Colonic mucosa (tissue), 4 donors: Measurements from ENCODE around the gene PTPRM. TPM values are rescaled to one million over a fixed set of nuclear protein-coding genes. Genes with fewer than 3 reads are reported as not detected.

Source experiments
- DNase-seq: peaks from one replicate; pipeline ENCODE4 v3.0.0-alpha.2; 2020
- H3K27ac ChIP-seq: fragments of 200-600 bp; one replicate; pipeline ENCODE4 v1.8.0; 2021
- H3K27me3 ChIP-seq: fragments of 200-600 bp; one replicate; pipeline ENCODE4 v1.8.0; 2021
- H3K36me3 ChIP-seq: fragments of 200-600 bp; one replicate; pipeline ENCODE4 v1.8.0; 2021
- H3K4me1 ChIP-seq: fragments of 200-600 bp; one replicate; pipeline ENCODE4 v1.8.0; 2021; ENCODE audit warnings: mild to moderate bottlenecking
- H3K4me3 ChIP-seq: fragments of 200-600 bp; one replicate; pipeline ENCODE4 v1.8.0; 2021
- H3K9ac ChIP-seq, 2 donors: one replicate each; pipeline ENCODE4 v1.7.0; 2013; ENCODE audit warnings: control low read depth in 2 of 2, low read depth in 2 of 2, low read length in 2 of 2
- H3K9me3 ChIP-seq: fragments of 200-600 bp; one replicate; pipeline ENCODE4 v1.8.0; 2021
- CTCF ChIP-seq: fragments of 200-600 bp; IDR thresholded peaks from one replicate; pipeline ENCODE4 v1.8.0; 2022; ENCODE audit warnings: antibody characterized with exemption, mild to moderate bottlenecking
- intact Hi-C: fragments of 100-400 bp; cut with DNase I; formaldehyde crosslinking; loops from one replicate; pipeline ENCODE4 v1.14.1; 2022
- total RNA-seq, 2 donors: library from RNA; stranded (reverse); fragmentation: NEBNext Ultra II Directional in 1 of 2; extraction: Animal tissue kit (Norgen Biotek cat#: 25700) in 1 of 2; gene quantifications; one replicate each; pipeline ENCODE4 v1.2.1, GENCODE V29; 2021
- donor health status: healthy.
- donor health status: DM: no; HTN: no; CAD: no.
- donor health status: DM: no; HTN: no; CAD: no.

PTPRM gene
- total RNA-seq, 2 donors from 2014 or later = 8.1 to 13.9 TPM

GRCh38 chr18:8162802-8163201, 595.7 kb downstream of the PTPRM start:
- H3K27me3 ChIP-seq = no peaks in the 10 kb centered on the region
- H3K27ac ChIP-seq = no peak overlapping the region
- H3K36me3 ChIP-seq = no peaks in the 10 kb centered on the region
- no peaks in the 10 kb centered on the region for H3K4me1 ChIP-seq
- intact Hi-C loops = no loop called here
- H3K9ac ChIP-seq = no peak overlapping the region
- DNase-seq = no peak
- H3K4me3 ChIP-seq = no peak overlapping the region
- no peaks in the 10 kb centered on the region for H3K9me3 ChIP-seq
- TF ChIP-seq CTCF = no peak

GRCh38 chr18:8163286-8163959, 596.3 kb downstream of the PTPRM start:
- H3K36me3 ChIP-seq = no peaks in the 10 kb centered on the region
- intact Hi-C loops = no loop called here
- no peaks in the 10 kb centered on the region for H3K9me3 ChIP-seq
- H3K27me3 ChIP-seq = no peaks in the 10 kb centered on the region
- TF ChIP-seq CTCF = no peak
- H3K9ac ChIP-seq = no peak overlapping the region
- H3K4me1 ChIP-seq = no peaks in the 10 kb centered on the region
- DNase-seq = no peak
- H3K4me3 ChIP-seq = no peak overlapping the region
- H3K27ac ChIP-seq = no peak overlapping the region

- no peak overlapping the region for H3K9ac ChIP-seq
- no peak overlapping the region for H3K27ac ChIP-seq
- intact Hi-C loops = no loop called here
- no peak overlapping the region for H3K4me3 ChIP-seq
- H3K36me3 ChIP-seq = no peaks in the 10 kb centered on the region
- DNase-seq = no peak
- H3K9me3 ChIP-seq = no peaks in the 10 kb centered on the region
- no peak for TF ChIP-seq CTCF
- no peaks in the 10 kb centered on the region for H3K4me1 ChIP-seq
- no peaks in the 10 kb centered on the region for H3K27me3 ChIP-seq
These were observed 598.0 kb downstream of the PTPRM start for GRCh38 chr18:8165095-8165494.

GRCh38 chr18:8167026-8167425, 599.9 kb downstream of the PTPRM start:
- Histone ChIP-seq H3K4me1 (no peaks in the 10 kb centered on the region), H3K4me3 (no peak overlapping the region), H3K27me3 (no peaks in the 10 kb centered on the region), H3K36me3 (no peaks in the 10 kb centered on the region), H3K9me3 (no peaks in the 10 kb centered on the region), H3K9ac (no peak overlapping the region), H3K27ac (no peak overlapping the region)
- no peak for TF ChIP-seq CTCF
- intact Hi-C loops = no loop called here
- no peak for DNase-seq

- intact Hi-C loops = no loop called here
- no peak for TF ChIP-seq CTCF
- DNase-seq = no peak
These were observed 600.6 kb downstream of the PTPRM start for GRCh38 chr18:8167673-8168072.

More at GRCh38 chr18:8167673-8168072, 600.6 kb downstream of the PTPRM start:
- Histone ChIP-seq H3K27me3 (no peaks in the 10 kb centered on the region), H3K9ac (no peak overlapping the region), H3K9me3 (no peaks in the 10 kb centered on the region), H3K36me3 (no peaks in the 10 kb centered on the region), H3K4me1 (no peaks in the 10 kb centered on the region), H3K4me3 (no peak overlapping the region), H3K27ac (no peak overlapping the region)
